ENCODE data around the gene MAST2. TPM values are rescaled to one million over a fixed set of nuclear protein-coding genes. Genes with fewer than 3 reads are reported as not detected.

Gene MAST2
- total and polyA plus RNA-seq, 5 experiments from 2014 or later = 0.48 to 8.9 (median 1.7) TPM

- H3K27ac Mint-ChIP-seq = peak overlapping the region in 1 of 10 donors; percentile 3
- H3K9me3 Mint-ChIP-seq = peaks cover 0 to 7% (median 1%) of the 10 kb centered on the region in 9 donors
- no peak for DNase-seq
- no peak overlapping the region for H3K4me3 Mint-ChIP-seq
- peaks cover 0 to 10% (median 0%) of the 10 kb centered on the region in 3 donors for H3K36me3 Mint-ChIP-seq
- POLR2A ChIA-PET = interaction anchor here (0.6 kb wide), 1 partner anchor 9 kb away, joined by 5 read pairs; no protein-coding TSS in a partner anchor
- H3K27me3 Mint-ChIP-seq = peaks cover 0 to 1% (median 0%) of the 10 kb centered on the region in 5 donors
- no peak for ATAC-seq
- peaks cover 0 to 2% (median under 1%) of the 10 kb centered on the region in 4 donors for H3K4me1 Mint-ChIP-seq
Measured at GRCh38 chr1:45995298-45995697, 191.9 kb downstream of the MAST2 start.

- Mint-ChIP-seq H3K27me3 (no peaks in the 10 kb centered on the region), H3K36me3 (peaks cover 0 to 7% (median 0%) of the 10 kb centered on the region in 3 donors), H3K9me3 (no peaks in the 10 kb centered on the region), H3K4me1 (peaks cover 0 to 2% (median 0%) of the 10 kb centered on the region in 4 donors), H3K4me3 (no peak overlapping the region), H3K27ac (no peak overlapping the region)
- POLR2A ChIA-PET = no interaction called here
- DNase-seq (no peak), ATAC-seq (no peak)
Measured at GRCh38 chr1:45998020-45998617, 194.7 kb downstream of the MAST2 start.

GRCh38 chr1:45999507-45999906, 196.1 kb downstream of the MAST2 start:
- Mint-ChIP-seq H3K27ac (no peak overlapping the region), H3K4me1 (peaks cover 0 to 2% (median 0%) of the 10 kb centered on the region in 4 donors), H3K36me3 (peaks cover 0 to 9% (median 0%) of the 10 kb centered on the region in 3 donors), H3K27me3 (no peaks in the 10 kb centered on the region), H3K9me3 (no peaks in the 10 kb centered on the region), H3K4me3 (no peak overlapping the region)
- ATAC-seq (no peak), DNase-seq (no peak)
- POLR2A ChIA-PET = no interaction called here

GRCh38 chr1:46001081-46001785, 197.8 kb downstream of the MAST2 start:
- Mint-ChIP-seq H3K27ac (no peak overlapping the region), H3K4me3 (no peak overlapping the region), H3K9me3 (no peaks in the 10 kb centered on the region), H3K36me3 (peaks cover 0 to 9% (median 2%) of the 10 kb centered on the region in 3 donors), H3K27me3 (no peaks in the 10 kb centered on the region), H3K4me1 (peaks cover 0 to 2% (median 0%) of the 10 kb centered on the region in 4 donors)
- no peak for ATAC-seq
- DNase-seq = no peak
- POLR2A ChIA-PET = no interaction called here

- POLR2A ChIA-PET = no interaction called here
Measured at GRCh38 chr1:46002551-46003150, 199.2 kb downstream of the MAST2 start.

GRCh38 chr1:46003315-46003714, 199.9 kb downstream of the MAST2 start:
- H3K4me3 Mint-ChIP-seq = no peak overlapping the region
- no peak for ATAC-seq
- H3K27ac Mint-ChIP-seq = no peak overlapping the region

More at GRCh38 chr1:46002551-46003150, 199.2 kb downstream of the MAST2 start:
- no peaks in the 10 kb centered on the region for H3K4me1 Mint-ChIP-seq
- H3K9me3 Mint-ChIP-seq = no peaks in the 10 kb centered on the region
- H3K27ac Mint-ChIP-seq = no peak overlapping the region
- H3K36me3 Mint-ChIP-seq = peaks cover 0 to 13% (median 13%) of the 10 kb centered on the region in 3 donors
- no peak for DNase-seq
- no peak overlapping the region for H3K4me3 Mint-ChIP-seq
- no peak for ATAC-seq
- no peaks in the 10 kb centered on the region for H3K27me3 Mint-ChIP-seq

GRCh38 chr1:46004492-46004891, 201.1 kb downstream of the MAST2 start:
- Mint-ChIP-seq H3K36me3 (peaks cover 0 to 24% (median 20%) of the 10 kb centered on the region in 3 donors), H3K4me1 (no peaks in the 10 kb centered on the region), H3K27me3 (no peaks in the 10 kb centered on the region), H3K27ac (no peak overlapping the region), H3K4me3 (no peak overlapping the region), H3K9me3 (no peaks in the 10 kb centered on the region)
- DNase-seq (no peak), ATAC-seq (no peak)
- POLR2A ChIA-PET = no interaction called here

More at GRCh38 chr1:46003315-46003714, 199.9 kb downstream of the MAST2 start:
- Mint-ChIP-seq H3K4me1 (no peaks in the 10 kb centered on the region), H3K36me3 (peaks cover 0 to 18% (median 17%) of the 10 kb centered on the region in 3 donors), H3K9me3 (no peaks in the 10 kb centered on the region), H3K27me3 (no peaks in the 10 kb centered on the region)
- DNase-seq = no peak
- POLR2A ChIA-PET = no interaction called here

GRCh38 chr1:46005594-46005993, 202.2 kb downstream of the MAST2 start:
- POLR2A ChIA-PET = no interaction called here
- no peak overlapping the region for H3K27ac Mint-ChIP-seq
- H3K27me3 Mint-ChIP-seq = no peaks in the 10 kb centered on the region
- H3K4me3 Mint-ChIP-seq = no peak overlapping the region
- H3K36me3 Mint-ChIP-seq = peaks cover 0 to 32% (median 14%) of the 10 kb centered on the region in 3 donors
- DNase-seq (no peak), ATAC-seq (no peak)
- no peaks in the 10 kb centered on the region for H3K9me3 Mint-ChIP-seq
- no peaks in the 10 kb centered on the region for H3K4me1 Mint-ChIP-seq

GRCh38 chr1:46008585-46008984, 205.2 kb downstream of the MAST2 start:
- Mint-ChIP-seq H3K36me3 (peaks cover 4 to 32% (median 25%) of the 10 kb centered on the region in 3 donors), H3K9me3 (no peaks in the 10 kb centered on the region), H3K27ac (no peak overlapping the region), H3K4me3 (no peak overlapping the region), H3K27me3 (no peaks in the 10 kb centered on the region), H3K4me1 (no peaks in the 10 kb centered on the region)
- DNase-seq = no peak
- no peak for ATAC-seq
- POLR2A ChIA-PET = no interaction called here

- H3K36me3 Mint-ChIP-seq = peaks cover 4 to 32% (median 25%) of the 10 kb centered on the region in 3 donors
- no peaks in the 10 kb centered on the region for H3K4me1 Mint-ChIP-seq
- DNase-seq (no peak), ATAC-seq (no peak)
- POLR2A ChIA-PET = no interaction called here
- H3K4me3 Mint-ChIP-seq = no peak overlapping the region
- no peaks in the 10 kb centered on the region for H3K9me3 Mint-ChIP-seq
- H3K27me3 Mint-ChIP-seq = no peaks in the 10 kb centered on the region
- no peak overlapping the region for H3K27ac Mint-ChIP-seq
Measured at GRCh38 chr1:46010611-46011010, 207.2 kb downstream of the MAST2 start.

GRCh38 chr1:46011121-46011695, 207.8 kb downstream of the MAST2 start:
- ATAC-seq (no peak), DNase-seq (no peak)
- Mint-ChIP-seq H3K4me1 (no peaks in the 10 kb centered on the region), H3K27me3 (no peaks in the 10 kb centered on the region), H3K4me3 (no peak overlapping the region), H3K27ac (no peak overlapping the region), H3K36me3 (peaks cover 4 to 30% (median 25%) of the 10 kb centered on the region in 3 donors), H3K9me3 (no peaks in the 10 kb centered on the region)
- POLR2A ChIA-PET = no interaction called here

- POLR2A ChIA-PET = no interaction called here
- DNase-seq = no peak
- Mint-ChIP-seq H3K4me3 (no peak overlapping the region), H3K9me3 (no peaks in the 10 kb centered on the region), H3K36me3 (peaks cover 4 to 24% (median 22%) of the 10 kb centered on the region in 3 donors), H3K27me3 (no peaks in the 10 kb centered on the region), H3K27ac (no peak overlapping the region), H3K4me1 (no peaks in the 10 kb centered on the region)
- no peak for ATAC-seq
Measured at GRCh38 chr1:46012236-46012635, 208.8 kb downstream of the MAST2 start.

GRCh38 chr1:46013581-46013980, 210.2 kb downstream of the MAST2 start:
- no peak for DNase-seq
- Mint-ChIP-seq H3K9me3 (no peaks in the 10 kb centered on the region), H3K27ac (no peak overlapping the region), H3K4me1 (no peaks in the 10 kb centered on the region), H3K27me3 (no peaks in the 10 kb centered on the region), H3K4me3 (no peak overlapping the region), H3K36me3 (peaks cover 4 to 15% (median 12%) of the 10 kb centered on the region in 3 donors)
- no peak for ATAC-seq
- POLR2A ChIA-PET = no interaction called here

All from naive thymus-derived CD8-positive, alpha-beta T cell (primary cell).